Right lobe of liver (tissue), 6 donors: ENCODE data around the gene B3GNT4. TPM values are rescaled to one million over a fixed set of nuclear protein-coding genes. Genes with fewer than 3 reads are reported as not detected.
"Not testable (repeated sequence)": the region's sequence is repeated elsewhere in the genome, so short reads cannot be mapped to it uniquely, and the experiment has no call there.

Experiments used
- ATAC-seq, 4 donors: fragments of 200-7000 bp; cut with Tn5 transposase; one replicate each; pipeline ENCODE4 v1.9.1; 2020; ENCODE audit warnings: mild to moderate bottlenecking in 4 of 4, moderate library complexity in 4 of 4
- DNase-seq, 3 donors: peaks; one replicate each; pipeline ENCODE4 v3.0.0-alpha.2; 2020
- H3K27ac ChIP-seq, 3 donors: fragments of 200-600 bp; one replicate each; pipeline ENCODE4 v1.8.0; 2022
- H3K27me3 ChIP-seq, 2 donors: fragments of 200-600 bp; one replicate each; pipeline ENCODE4 v1.8.0; 2022
- H3K36me3 ChIP-seq, 4 donors: fragments of 200-600 bp; sonication (generic) in 1 of 4; one replicate each; pipeline versions ENCODE4 v1.5.1 to v1.8.0; 2017 to 2022; ENCODE audit warnings: control low read depth in 1 of 4
- H3K4me1 ChIP-seq, 4 donors: fragments of 200-600 bp; sonication (generic) in 1 of 4; one replicate each; pipeline versions ENCODE4 v1.5.1 to v1.8.0; 2017 to 2022; ENCODE audit warnings: control low read depth in 1 of 4
- H3K4me3 ChIP-seq, 3 donors: fragments of 200-600 bp; one replicate each; pipeline ENCODE4 v1.8.0; 2022
- H3K9me3 ChIP-seq, 4 donors: fragments of 200-600 bp; sonication (generic) in 1 of 4; one replicate each; pipeline versions ENCODE4 v1.5.1 to v1.8.0; 2017 to 2022; ENCODE audit warnings: control low read depth in 1 of 4
- POLR2A ChIP-seq: fragments of 450-650 bp; IDR thresholded peaks from one replicate; pipeline ENCODE4 v1.6.1; 2017; ENCODE audit warnings: antibody characterized with exemption, mild to moderate bottlenecking
- WGBS: methylation state at CpG from one replicate; pipeline ENCODE4 v1.1.6; 2018; ENCODE audit warnings: low coverage, low lambda C conversion rate; ENCODE audit not compliant: insufficient coverage; ENCODE audit errors: missing lambda C conversion rate; 5-methylcytosine and 5-hydroxymethylcytosine counted together
- intact Hi-C, 2 donors: fragments of 100-400 bp; cut with DNase I; formaldehyde crosslinking; loops; one replicate each; pipeline versions ENCODE4 v1.11.2 to v1.14.1; 2022
- total RNA-seq, 6 experiments: library from RNA; depleted of rRNA in 2 of 6; stranded (reverse); fragments of >200 nt in 2 of 6; fragmentation: NEBNext Ultra II Directional in 3 of 6; extraction: Animal tissue kit (Norgen Biotek cat#: 25700) in 3 of 6; gene quantifications; one replicate each; pipeline versions ENCODE4 v1.1.0 to v1.2.4, GENCODE V29; 2016 to 2023
- TF ChIP-seq, protein P1 (sequence below), 4 donors: fragments of 200-600 bp in 3 of 4; fragments of 450-650 bp in 1 of 4; IDR thresholded peaks; one replicate each; pipeline versions ENCODE4 v1.5.1 to v1.8.0; 2016 to 2022; ENCODE audit warnings: antibody characterized with exemption in 4 of 4, mild to moderate bottlenecking in 2 of 4
- donor health status: DM: no; HTN: yes; CAD: no.
- donor health status: DM: no; HTN: no; CAD: no.
- donor health status: DM: no; HTN: no; CAD: no.
- donor health status: DM: no; HTN: yes; CAD: no.
- donor health status: DM: no; HTN: yes; CAD: no.

Gene B3GNT4
- total RNA-seq, 6 experiments from 2014 or later: 0.42 to 0.43 TPM; not detected in 4

DNA sequence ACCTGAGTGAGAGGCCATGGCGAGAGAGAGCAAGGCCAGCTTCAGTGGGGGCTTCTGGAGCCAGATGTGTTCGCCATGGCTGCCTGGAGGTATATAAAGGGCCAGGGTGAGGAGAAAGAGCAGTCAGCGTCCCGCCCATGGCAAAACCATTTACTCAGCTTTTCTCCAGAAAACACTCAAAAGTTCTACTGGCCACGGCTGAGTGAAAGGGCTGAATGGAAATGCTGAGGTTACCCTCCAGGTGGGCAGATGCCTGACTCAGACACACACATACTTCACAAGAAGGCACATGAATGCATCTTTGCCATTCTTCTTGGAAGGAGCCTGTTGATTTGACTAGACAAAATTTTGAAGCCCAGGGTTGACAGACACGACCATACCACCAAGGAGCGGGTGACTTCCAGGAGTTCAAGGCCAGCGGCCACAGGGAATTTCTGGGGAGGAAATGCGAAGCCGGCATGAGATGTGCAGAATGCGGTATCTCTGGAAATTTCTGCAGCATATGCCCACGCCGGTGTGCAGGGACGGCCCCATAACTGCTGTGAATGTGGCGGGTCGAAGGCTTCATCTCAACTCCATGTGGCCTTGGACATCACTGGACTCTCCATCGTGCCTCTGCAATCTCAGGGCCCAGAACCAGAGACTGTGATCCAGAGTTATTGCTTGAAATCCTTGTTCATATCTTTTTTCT lies 29.2 kb upstream of the B3GNT4 start, which contains the start of gene IL31:
TSS of gene IL31 (minus strand) at position 67 of the 691 bp plus-strand sequence. CDS start at position 18, 49 bp downstream.
- Histone ChIP-seq H3K4me1 (peaks cover 0 to 5% (median 0%) of the 10 kb centered on the region in 4 donors), H3K4me3 (no peak within 1 kb of the TSS), H3K27me3 (no peaks in the 10 kb centered on the region), H3K36me3 (no peaks in the 10 kb centered on the region), H3K9me3 (no peaks in the 10 kb centered on the region), H3K27ac (no peak within 1 kb of the TSS)
- DNase-seq (no peak), ATAC-seq (no peak)
- TF ChIP-seq POLR2A: no peak
- TF ChIP-seq, protein P1, sequence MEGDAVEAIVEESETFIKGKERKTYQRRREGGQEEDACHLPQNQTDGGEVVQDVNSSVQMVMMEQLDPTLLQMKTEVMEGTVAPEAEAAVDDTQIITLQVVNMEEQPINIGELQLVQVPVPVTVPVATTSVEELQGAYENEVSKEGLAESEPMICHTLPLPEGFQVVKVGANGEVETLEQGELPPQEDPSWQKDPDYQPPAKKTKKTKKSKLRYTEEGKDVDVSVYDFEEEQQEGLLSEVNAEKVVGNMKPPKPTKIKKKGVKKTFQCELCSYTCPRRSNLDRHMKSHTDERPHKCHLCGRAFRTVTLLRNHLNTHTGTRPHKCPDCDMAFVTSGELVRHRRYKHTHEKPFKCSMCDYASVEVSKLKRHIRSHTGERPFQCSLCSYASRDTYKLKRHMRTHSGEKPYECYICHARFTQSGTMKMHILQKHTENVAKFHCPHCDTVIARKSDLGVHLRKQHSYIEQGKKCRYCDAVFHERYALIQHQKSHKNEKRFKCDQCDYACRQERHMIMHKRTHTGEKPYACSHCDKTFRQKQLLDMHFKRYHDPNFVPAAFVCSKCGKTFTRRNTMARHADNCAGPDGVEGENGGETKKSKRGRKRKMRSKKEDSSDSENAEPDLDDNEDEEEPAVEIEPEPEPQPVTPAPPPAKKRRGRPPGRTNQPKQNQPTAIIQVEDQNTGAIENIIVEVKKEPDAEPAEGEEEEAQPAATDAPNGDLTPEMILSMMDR (IDR thresholded peaks at IDR 0.05): no peak
- intact Hi-C loops: no loop called here
- WGBS: 97% methylated on average over 6 of the region's 17 CpGs

DNA sequence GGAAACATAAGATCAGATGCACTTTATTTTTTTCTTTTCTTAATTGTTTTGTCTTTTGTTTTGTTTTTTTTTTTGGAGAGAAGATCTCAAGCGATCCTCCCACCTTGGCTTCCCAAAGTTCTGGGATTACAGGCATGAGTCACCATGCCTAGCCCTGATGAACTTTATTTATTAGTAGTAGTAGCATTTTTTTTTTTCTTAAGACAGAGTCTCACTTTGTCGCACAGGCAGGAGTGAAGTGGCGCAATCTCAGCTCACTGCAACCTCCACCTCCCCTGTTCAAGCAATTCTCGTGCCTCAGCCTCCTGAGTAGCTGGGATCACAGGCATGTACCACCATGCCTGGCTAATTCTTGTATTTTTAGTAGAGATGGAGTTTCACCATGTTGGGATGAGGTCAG lies 27.0 kb upstream of the B3GNT4 start:
- DNase-seq, H3K27me3 ChIP-seq, H3K9me3 ChIP-seq, H3K36me3 ChIP-seq, intact Hi-C loops, H3K27ac ChIP-seq, ATAC-seq, H3K4me3 ChIP-seq, H3K4me1 ChIP-seq: not testable (repeated sequence)
- WGBS: 88% methylated on average over 3 of the region's 4 CpGs

DNA sequence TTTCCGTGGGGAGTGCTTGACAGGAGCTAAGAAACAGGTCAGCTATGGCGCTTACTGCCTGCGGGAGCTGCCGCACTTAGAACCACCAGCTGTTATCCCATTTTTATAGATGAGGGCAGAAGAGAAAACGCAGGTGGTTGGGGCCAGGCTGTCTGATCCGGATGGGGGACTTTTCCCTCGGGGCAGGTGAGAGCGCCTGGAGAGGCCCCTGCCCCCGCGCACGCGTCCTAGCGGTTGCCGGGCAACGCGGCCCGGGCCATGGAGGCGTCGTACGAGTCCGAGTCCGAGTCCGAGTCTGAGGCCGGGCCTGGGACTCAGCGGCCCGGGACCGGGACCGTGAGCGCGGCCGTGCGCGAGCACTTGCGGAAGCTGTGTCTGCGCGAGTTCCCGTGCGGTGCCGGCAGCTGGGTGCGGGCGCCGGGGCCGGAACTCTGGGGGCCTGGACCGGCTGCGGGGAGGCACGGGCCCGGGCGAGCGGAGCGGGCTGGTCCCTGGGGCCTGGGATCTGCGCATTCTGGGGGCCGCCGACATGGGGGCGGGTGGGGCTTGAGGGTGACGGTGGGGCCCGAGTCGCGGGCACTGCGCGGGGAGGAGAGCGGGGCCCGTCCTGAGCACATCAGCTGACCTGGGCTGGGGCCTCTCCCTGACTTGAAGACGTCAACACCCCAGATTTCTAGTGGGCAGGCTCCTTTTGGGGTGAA lies 20.5 kb upstream of the B3GNT4 start, which contains the start of gene LRRC43:
TSS of gene LRRC43 (plus strand) at position 237 of the 701 bp plus-strand sequence. CDS start at position 259, 22 bp downstream.
- H3K4me1 ChIP-seq: peaks cover 0 to 19% (median 0%) of the 10 kb centered on the region in 4 donors
- TF ChIP-seq, protein P1 (IDR thresholded peaks at IDR 0.05): no peak
- TF ChIP-seq POLR2A: no peak
- H3K27me3 ChIP-seq: no peaks in the 10 kb centered on the region
- H3K36me3 ChIP-seq: no peaks in the 10 kb centered on the region
- H3K27ac ChIP-seq: no peak within 1 kb of the TSS
- peak; percentile 53 to 68 (median 60) for ATAC-seq
- no peaks in the 10 kb centered on the region for H3K9me3 ChIP-seq
- WGBS: 8% methylated on average over 2 of the region's 63 CpGs
- intact Hi-C loops: no loop called here
- DNase-seq: peak in 1 of 3 donors; percentile 45
- H3K4me3 ChIP-seq: peak within 1 kb of the TSS; percentile 33 to 57 (median 37)

DNA sequence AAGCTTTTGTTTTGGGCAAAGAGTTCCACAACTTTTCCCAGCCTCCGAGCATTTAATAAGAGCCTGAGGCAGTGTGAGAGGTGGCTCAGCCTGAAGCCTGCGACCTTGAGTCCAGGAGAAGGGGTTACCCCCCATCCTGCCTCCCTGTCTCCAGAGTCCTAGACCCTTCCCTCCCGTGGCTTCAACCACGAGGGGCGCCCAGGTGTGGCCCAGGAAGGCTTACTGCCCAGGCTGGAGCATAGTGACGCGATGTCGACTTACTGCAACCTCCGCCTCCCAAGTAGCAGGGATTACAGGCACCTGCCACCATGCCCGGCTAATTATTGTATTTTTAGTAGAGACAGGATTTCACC lies 19.9 kb upstream of the B3GNT4 start:
- ATAC-seq (no peak), DNase-seq (no peak)
- H3K4me1 ChIP-seq: peaks cover 0 to 19% (median 0%) of the 10 kb centered on the region in 4 donors
- H3K27me3 ChIP-seq: no peaks in the 10 kb centered on the region
- H3K27ac ChIP-seq: no peak overlapping the region
- intact Hi-C loops: no loop called here
- no peaks in the 10 kb centered on the region for H3K36me3 ChIP-seq
- peak overlapping the region in 1 of 3 donors; percentile 57 for H3K4me3 ChIP-seq
- no CpG with 5 or more reads among the region's 10 CpGs for WGBS
- no peaks in the 10 kb centered on the region for H3K9me3 ChIP-seq
- TF ChIP-seq POLR2A: no peak
- TF ChIP-seq, protein P1 (IDR thresholded peaks at IDR 0.05): no peak

DNA sequence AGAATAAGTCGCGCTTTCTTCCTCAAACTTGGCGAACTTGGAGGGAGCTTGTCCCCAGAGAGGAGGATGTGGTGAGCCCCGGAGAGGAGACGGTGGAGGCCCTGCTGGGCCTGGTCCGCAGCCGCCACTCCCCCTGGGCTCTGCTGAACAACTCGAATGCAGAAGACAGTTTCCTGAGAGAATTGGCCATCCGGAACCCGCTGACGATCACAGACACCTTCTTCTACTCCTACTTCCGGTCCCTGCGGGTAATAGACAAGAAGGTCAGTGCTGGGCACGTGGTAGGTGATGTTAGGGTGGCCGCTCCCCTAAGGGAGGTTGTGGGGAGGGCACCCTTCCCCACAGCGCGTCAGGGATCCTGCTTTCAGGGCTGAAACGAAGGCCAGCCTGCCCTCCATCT lies 19.0 kb upstream of the B3GNT4 start:
- H3K4me1 ChIP-seq: peaks cover 0 to 19% (median 0%) of the 10 kb centered on the region in 4 donors
- H3K9me3 ChIP-seq: no peaks in the 10 kb centered on the region
- WGBS: 67% methylated on average over 4 of the region's 18 CpGs
- no peak overlapping the region for H3K27ac ChIP-seq
- intact Hi-C loops: no loop called here
- no peak overlapping the region for H3K4me3 ChIP-seq
- TF ChIP-seq, protein P1 (IDR thresholded peaks at IDR 0.05): no peak
- no peak for TF ChIP-seq POLR2A
- DNase-seq (no peak), ATAC-seq (no peak)
- H3K36me3 ChIP-seq: no peaks in the 10 kb centered on the region
- H3K27me3 ChIP-seq: no peaks in the 10 kb centered on the region
